HCT116 (cell line): ENCODE data around the gene CDKAL1. TPM values are rescaled to one million over a fixed set of nuclear protein-coding genes. Genes with fewer than 3 reads are reported as not detected.

ENCODE experiments used
- ATAC-seq: fragments of 200-7000 bp; cut with Tn5 transposase; 2 replicates; pipeline ENCODE4 v1.9.1; 2020; ENCODE audit warnings: mild to moderate bottlenecking, moderate library complexity
- BruUV-seq: library from RNA; stranded (reverse); fragments of 400-500 nt; replicated peaks from 2 replicates; lab custom pipeline; 2021; lab: Mats Ljungman, UMichigan
- CTCF ChIA-PET: fragments of 300-600 bp; sonication (Branson Sonifier 250); formaldehyde crosslinking; loops from one replicate; lab custom pipeline; 2021; ENCODE audit warnings: antibody characterized with exemption; lab: Charles Lee
- POLR2A ChIA-PET: fragments of 300-600, 350-600 bp; sonication (Branson Sonifier 250); formaldehyde crosslinking; loops from one replicate; lab custom pipeline; 2021; ENCODE audit warnings: antibody characterized with exemption; lab: Charles Lee
- RAD21 ChIA-PET, 2 experiments: fragments of 300-600 bp; sonication (Branson Sonifier 250); formaldehyde crosslinking; loops; one replicate each; lab custom pipeline; 2023; ENCODE audit warnings: low total read pairs in 2 of 2; ENCODE audit not compliant: uncharacterized antibody in 2 of 2, unreplicated experiment in 2 of 2, low non-redundant PET in 1 of 2; lab: Charles Lee
- DNase-seq: peaks from one replicate; pipeline ENCODE4 v3.0.0-alpha.2; 2010; ENCODE audit warnings: low read depth, low spot score
- H2AFZ ChIP-seq: fragments of 200-600 bp; shearing (Covaris generic), sonication (generic); 2 replicates; pipeline ENCODE4 v1.6.1; 2017; ENCODE audit warnings: low read depth, mixed run types, mixed read lengths, antibody characterized with exemption, low read length; ENCODE audit not compliant: poor library complexity, severe bottlenecking
- H3K27ac ChIP-seq: 2 replicates; pipeline ENCODE4 v1.5.1; 2012; ENCODE audit warnings: low read depth, low read length
- H3K27me3 ChIP-seq: fragments of 200-600 bp; sonication (generic); 2 replicates; pipeline ENCODE4 v1.6.1; 2016; ENCODE audit warnings: mixed run types, low read length, mixed read lengths; ENCODE audit not compliant: insufficient read depth
- H3K36me3 ChIP-seq, 2 experiments: fragments of 200-500 bp in 1 of 2; fragments of 200-600 bp in 1 of 2; sonication (Bioruptor generic) in 1 of 2; sonication (generic) in 1 of 2; 2 replicates each; pipeline versions ENCODE4 v1.5.1 to v1.6.1; 2014 to 2016; ENCODE audit warnings: low read length in 2 of 2, inconsistent platforms in 1 of 2, mixed read lengths in 1 of 2, mixed run types in 1 of 2; ENCODE audit not compliant: insufficient read depth in 2 of 2, control insufficient read depth in 1 of 2
- H3K4me1 ChIP-seq, 2 experiments: fragments of 200-600 bp in 1 of 2; sonication (generic) in 1 of 2; 2 replicates each; pipeline versions ENCODE4 v1.5.1 to v1.6.1; 2012 to 2017; ENCODE audit warnings: low read length in 2 of 2, inconsistent platforms in 1 of 2, mild to moderate bottlenecking in 1 of 2, mixed read lengths in 1 of 2, mixed run types in 1 of 2, moderate library complexity in 1 of 2; ENCODE audit not compliant: insufficient read depth in 2 of 2, control insufficient read depth in 1 of 2
- H3K4me2 ChIP-seq: fragments of 200-600 bp; sonication (generic); 2 replicates; pipeline ENCODE4 v1.6.1; 2017; ENCODE audit warnings: mixed run types, low read length, mixed read lengths
- H3K4me3 ChIP-seq, 2 experiments: fragments of 200-600 bp in 1 of 2; sonication (generic) in 1 of 2; replicated peaks in 1 of 2; 2 replicates each; pipeline ENCODE4 v1.5.1; 2011 to 2016; ENCODE audit warnings: low read length in 2 of 2, control low read depth in 1 of 2, low read depth in 1 of 2, mild to moderate bottlenecking in 1 of 2, mixed read lengths in 1 of 2, mixed run types in 1 of 2
- H3K79me2 ChIP-seq: fragments of 200-600 bp; sonication (generic); 2 replicates; pipeline ENCODE4 v1.6.1; 2017; ENCODE audit warnings: mild to moderate bottlenecking, mixed run types, low read length, moderate library complexity, mixed read lengths; ENCODE audit not compliant: insufficient read depth
- H3K9ac ChIP-seq: fragments of 200-600 bp; sonication (generic); 2 replicates; pipeline ENCODE4 v1.6.1; 2016; ENCODE audit warnings: low read length, mixed read lengths
- H3K9me2 ChIP-seq: fragments of 200-600 bp; sonication (generic), shearing (Covaris generic); 2 replicates; pipeline ENCODE4 v1.6.1; 2017; ENCODE audit warnings: mixed run types, mild to moderate bottlenecking, moderate library complexity; ENCODE audit not compliant: insufficient read depth
- H3K9me3 ChIP-seq, 2 experiments: fragments of 200-500 bp in 1 of 2; fragments of 200-600 bp in 1 of 2; sonication (Bioruptor generic) in 1 of 2; sonication (generic) in 1 of 2; 2 replicates each; pipeline ENCODE4 v1.6.1; 2014 to 2017; ENCODE audit warnings: low read length in 2 of 2, mixed read lengths in 2 of 2, inconsistent platforms in 1 of 2, low read depth in 1 of 2, mild to moderate bottlenecking in 1 of 2, mixed run types in 1 of 2, moderate library complexity in 1 of 2; ENCODE audit not compliant: control insufficient read depth in 1 of 2, insufficient read depth in 1 of 2
- H4K20me1 ChIP-seq: fragments of 200-600 bp; sonication (generic), shearing (Covaris generic); 2 replicates; pipeline ENCODE4 v1.6.1; 2017; ENCODE audit warnings: mixed run types, mild to moderate bottlenecking, moderate library complexity; ENCODE audit not compliant: insufficient read depth
- ELF1 ChIP-seq: IDR thresholded peaks from 2 replicates; pipeline ENCODE4 v1.6.1; 2012; ENCODE audit warnings: low read depth, borderline replicate concordance
- FOSL1 ChIP-seq: IDR thresholded peaks from 2 replicates; pipeline ENCODE4 v1.6.1; 2012; ENCODE audit warnings: low read depth
- POLR2A ChIP-seq: IDR thresholded peaks from 2 replicates; pipeline ENCODE4 v1.7.0; 2011; ENCODE audit warnings: borderline replicate concordance; ENCODE audit not compliant: insufficient read depth, insufficient read length; ENCODE audit errors: extremely low read depth
- SIN3A ChIP-seq: IDR thresholded peaks from 2 replicates; pipeline ENCODE4 v1.6.1; 2012; ENCODE audit warnings: low read depth
- SP1 ChIP-seq: IDR thresholded peaks from 2 replicates; pipeline ENCODE4 v1.6.1; 2012; ENCODE audit warnings: low read depth
- TCF7L2 ChIP-seq: IDR thresholded peaks from 2 replicates; pipeline ENCODE4 v1.7.0; 2011; ENCODE audit warnings: borderline replicate concordance, inconsistent platforms; ENCODE audit not compliant: insufficient read depth, insufficient read length; ENCODE audit errors: extremely low read depth
- YY1 ChIP-seq: IDR thresholded peaks from 2 replicates; pipeline ENCODE4 v1.6.1; 2011; ENCODE audit warnings: low read length, low read depth, moderate library complexity, mild to moderate bottlenecking; ENCODE audit not compliant: insufficient replicate concordance; ENCODE audit errors: extremely low read depth
- ZFX ChIP-seq: fragments of 450-650 bp; IDR thresholded peaks from 2 replicates; pipeline ENCODE4 v1.6.1; 2017
- ZNF274 ChIP-seq: fragments of 200-500 bp; sonication (Bioruptor generic); IDR thresholded peaks from 2 replicates; pipeline ENCODE4 v1.6.1; 2014; ENCODE audit warnings: mild to moderate bottlenecking, low read depth, low read length, inconsistent platforms
- intact Hi-C: fragments of 100-400 bp; cut with micrococcal nuclease; formaldehyde crosslinking; loops from 2 replicates; pipeline ENCODE4 v1.10.0; 2022
- total RNA-seq: library from RNA; stranded (reverse); gene quantifications from one replicate; pipeline ENCODE4 v1.2.1, GENCODE V29; 2021; ENCODE audit not compliant: unreplicated experiment
- TF ChIP-seq, protein P1 (sequence below), 3 experiments: fragments of 200-600 bp in 1 of 3; sonication (generic) in 1 of 3; IDR thresholded peaks in 2 of 3; conservative IDR thresholded peaks in 1 of 3; 2 replicates each; pipeline ENCODE4 v1.5.1; 2012 to 2017; ENCODE audit warnings: low read depth in 2 of 3, low read length in 2 of 3, antibody characterized with exemption in 1 of 3, borderline replicate concordance in 1 of 3, control low read depth in 1 of 3, mild to moderate bottlenecking in 1 of 3, mixed read lengths in 1 of 3, mixed run types in 1 of 3, moderate library complexity in 1 of 3; ENCODE audit not compliant: insufficient read depth in 1 of 3

The CDKAL1 gene
- total RNA-seq, 1 experiment from 2014 or later, result 14.9 TPM

DNA sequence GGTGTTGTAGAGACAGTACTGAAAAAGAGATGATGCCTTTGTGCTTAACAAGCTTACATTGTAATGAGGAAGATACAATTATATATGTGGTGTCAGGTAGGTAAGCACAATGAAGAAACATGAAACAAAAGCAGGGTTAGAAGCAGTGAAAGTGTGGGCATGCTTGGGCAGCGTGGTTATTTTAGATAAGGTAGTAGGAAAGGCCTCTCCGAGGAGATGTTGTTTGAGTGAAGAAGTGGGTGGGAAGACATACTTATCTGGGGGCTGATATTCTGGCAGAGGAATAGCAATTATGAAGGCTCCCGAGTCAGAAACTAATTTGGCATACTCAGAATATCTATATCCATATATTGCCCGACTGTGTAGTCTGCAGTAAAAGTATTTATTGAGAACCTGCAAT is 4.7 kb downstream of the CDKAL1 start:
- intact Hi-C loops, result no loop called here
- Histone ChIP-seq H3K27me3 (no peaks in the 10 kb centered on the region), H3K4me1 (peaks cover 18 to 22% of the 10 kb centered on the region in 2 experiments; a peak in 3 of 4 replicates), H4K20me1 (no peaks in the 10 kb centered on the region), H3K27ac (no peak overlapping the region), H3K9ac (no peak overlapping the region), H3K79me2 (peaks cover 81% of the 10 kb centered on the region), H3K4me2 (no peak overlapping the region), H3K9me3 (no peaks in the 10 kb centered on the region), H3K36me3 (peaks cover 0 to 9% of the 10 kb centered on the region in 2 experiments; a peak in 1 of 4 replicates), H2AFZ (no peak overlapping the region), H3K4me3 (no peak overlapping the region), H3K9me2 (no peaks in the 10 kb centered on the region)
- POLR2A ChIA-PET, result no interaction called here
- CTCF ChIA-PET, result interaction anchor here (0.7 to 1.6 kb wide), 2 partner anchors 12 to 26 kb away, joined by 3 to 7 read pairs; no protein-coding TSS in a partner anchor
- DNase-seq, result no peak
- RAD21 ChIA-PET, result no interaction called here
- no TSS peak for BruUV-seq
- TF ChIP-seq ZFX (no peak), YY1 (no peak), ELF1 (no peak), ZNF274 (no peak), SIN3A (no peak), POLR2A (no peak), SP1 (no peak), TCF7L2 (no peak), FOSL1 (no peak)
- TF ChIP-seq, protein P1, sequence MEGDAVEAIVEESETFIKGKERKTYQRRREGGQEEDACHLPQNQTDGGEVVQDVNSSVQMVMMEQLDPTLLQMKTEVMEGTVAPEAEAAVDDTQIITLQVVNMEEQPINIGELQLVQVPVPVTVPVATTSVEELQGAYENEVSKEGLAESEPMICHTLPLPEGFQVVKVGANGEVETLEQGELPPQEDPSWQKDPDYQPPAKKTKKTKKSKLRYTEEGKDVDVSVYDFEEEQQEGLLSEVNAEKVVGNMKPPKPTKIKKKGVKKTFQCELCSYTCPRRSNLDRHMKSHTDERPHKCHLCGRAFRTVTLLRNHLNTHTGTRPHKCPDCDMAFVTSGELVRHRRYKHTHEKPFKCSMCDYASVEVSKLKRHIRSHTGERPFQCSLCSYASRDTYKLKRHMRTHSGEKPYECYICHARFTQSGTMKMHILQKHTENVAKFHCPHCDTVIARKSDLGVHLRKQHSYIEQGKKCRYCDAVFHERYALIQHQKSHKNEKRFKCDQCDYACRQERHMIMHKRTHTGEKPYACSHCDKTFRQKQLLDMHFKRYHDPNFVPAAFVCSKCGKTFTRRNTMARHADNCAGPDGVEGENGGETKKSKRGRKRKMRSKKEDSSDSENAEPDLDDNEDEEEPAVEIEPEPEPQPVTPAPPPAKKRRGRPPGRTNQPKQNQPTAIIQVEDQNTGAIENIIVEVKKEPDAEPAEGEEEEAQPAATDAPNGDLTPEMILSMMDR (IDR thresholded peaks at IDR 0.05 in 2 of 3, conservative IDR thresholded peaks at IDR 0.05 in 1 of 3; ENCODE audit: borderline replicate concordance in 1 of 3, insufficient read depth in 1 of 3, low read depth in 2 of 3, low read length in 2 of 3), result no peak
- no peak for ATAC-seq
